NCI-H128 (cell line): Measurements from ENCODE around the gene LRRFIP1.

Source experiments
- DNase-seq: peaks from one replicate; lab custom pipeline; 2025; ENCODE audit not compliant: unreplicated experiment; lab: John Stamatoyannopoulos, UW

The LRRFIP1 gene

GRCh38 chr2:237701033-237701858 is 73.9 kb downstream of the LRRFIP1 start:
- DNase-seq, result no peak

GRCh38 chr2:237701859-237702390 is 74.5 kb downstream of the LRRFIP1 start:
- DNase-seq, result no peak

- DNase-seq, result no peak
Measured at GRCh38 chr2:237702441-237703391, 75.3 kb downstream of the LRRFIP1 start.

GRCh38 chr2:237704501-237705434 is 77.4 kb downstream of the LRRFIP1 start:
- no peak for DNase-seq

GRCh38 chr2:237706257-237706656 is 78.9 kb downstream of the LRRFIP1 start:
- no peak for DNase-seq

GRCh38 chr2:237708065-237708398 is 80.6 kb downstream of the LRRFIP1 start:
- DNase-seq, result no peak

GRCh38 chr2:237708491-237708890 is 81.1 kb downstream of the LRRFIP1 start:
- no peak for DNase-seq

GRCh38 chr2:237708961-237709360 is 81.6 kb downstream of the LRRFIP1 start:
- DNase-seq, result no peak

GRCh38 chr2:237711458-237712150 is 84.2 kb downstream of the LRRFIP1 start:
- DNase-seq, result no peak

GRCh38 chr2:237712477-237713377 is 85.3 kb downstream of the LRRFIP1 start:
- DNase-seq, result no peak

GRCh38 chr2:237714690-237715458 is 87.5 kb downstream of the LRRFIP1 start:
- no peak for DNase-seq

GRCh38 chr2:237715459-237715947 is 88.1 kb downstream of the LRRFIP1 start:
- DNase-seq, result no peak

- DNase-seq, result no peak
Measured at GRCh38 chr2:237716011-237716410, 88.6 kb downstream of the LRRFIP1 start.

GRCh38 chr2:237717366-237718276 is 90.2 kb downstream of the LRRFIP1 start:
- no peak for DNase-seq

- DNase-seq, result no peak
Measured at GRCh38 chr2:237718277-237718634, 90.9 kb downstream of the LRRFIP1 start.

- no peak for DNase-seq
Measured at GRCh38 chr2:237720444-237720843, 93.1 kb downstream of the LRRFIP1 start.

GRCh38 chr2:237720957-237721356 is 93.6 kb downstream of the LRRFIP1 start:
- DNase-seq, result no peak
